ES-I3 (cell line): Measurements from ENCODE around the gene GRID1.

Experiments used
- H3K36me3 ChIP-seq: 2 replicates; pipeline ENCODE4 v1.6.1; 2013; ENCODE audit warnings: mild to moderate bottlenecking, low read length, control low read depth, moderate library complexity; ENCODE audit not compliant: insufficient read depth
- H3K4me1 ChIP-seq: 2 replicates; pipeline ENCODE4 v1.6.1; 2013; ENCODE audit warnings: mild to moderate bottlenecking, control low read depth, low read length; ENCODE audit not compliant: insufficient read depth
- H3K9ac ChIP-seq: 2 replicates; pipeline ENCODE4 v1.6.1; 2013; ENCODE audit warnings: low read depth, mild to moderate bottlenecking, low read length, moderate library complexity
- H3K9me3 ChIP-seq: 2 replicates; pipeline ENCODE4 v1.6.1; 2013; ENCODE audit warnings: mild to moderate bottlenecking, low read length, moderate library complexity; ENCODE audit not compliant: control insufficient read depth, insufficient read depth

GRID1 gene

DNA sequence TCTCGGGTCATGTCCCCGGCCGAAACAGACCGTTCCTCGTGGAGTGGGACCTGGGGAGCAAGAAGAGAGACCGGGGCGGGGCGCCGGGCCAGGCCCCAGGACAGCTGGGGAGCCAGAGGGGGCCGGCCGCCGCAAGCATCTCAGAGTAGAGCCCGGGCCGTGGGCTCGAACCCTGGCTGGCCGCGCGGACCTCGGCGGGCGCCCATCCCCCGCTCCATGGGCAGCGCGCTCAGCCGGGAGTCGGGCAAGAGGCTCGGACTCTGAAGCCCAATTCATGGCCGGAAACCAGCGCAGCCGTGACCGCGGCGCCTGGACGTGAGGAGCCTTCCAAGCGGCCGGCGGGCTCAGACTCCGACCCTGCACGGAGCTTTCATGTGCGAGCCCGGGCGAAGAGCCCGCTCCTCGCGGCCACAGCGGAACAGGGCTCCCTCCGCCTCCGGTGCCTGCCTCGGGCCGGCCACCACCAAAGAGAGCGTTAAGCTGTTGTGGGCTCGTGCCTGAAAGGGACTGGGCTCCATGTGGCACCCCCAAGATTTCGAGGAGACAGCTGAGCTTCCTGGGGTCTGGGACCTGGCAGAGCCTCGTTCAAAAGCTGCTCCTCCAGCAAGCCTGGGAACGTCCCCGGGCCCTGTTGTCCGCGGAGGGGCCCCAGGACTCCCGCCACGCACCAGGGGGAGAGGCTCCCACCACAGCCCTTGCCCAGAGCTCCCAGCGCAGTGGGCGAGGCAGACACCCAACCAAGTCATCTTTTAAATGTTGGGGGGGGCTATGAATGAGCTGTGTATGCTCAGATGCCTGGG lies 757 bp upstream of the GRID1 start:
- Histone ChIP-seq H3K36me3 (no peaks in the 10 kb centered on the region), H3K9ac (peak overlapping the region; percentile 61), H3K9me3 (no peaks in the 10 kb centered on the region), H3K4me1 (no peaks in the 10 kb centered on the region; the same call in 1 of the 2 replicates)

DNA sequence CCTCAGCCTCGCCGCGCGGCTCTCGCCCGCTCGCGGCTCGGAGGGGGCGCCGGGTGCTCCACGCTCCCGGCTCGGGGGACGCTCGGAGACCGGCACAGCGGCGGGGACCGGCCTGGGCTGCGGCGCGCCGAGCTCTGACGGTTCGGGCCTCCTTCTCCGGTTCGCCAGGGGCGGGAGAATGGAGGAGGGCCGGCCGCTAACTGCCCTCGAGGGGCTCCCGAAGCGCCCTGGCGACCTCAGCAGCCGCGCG lies 232 bp upstream of the GRID1 start:
- Histone ChIP-seq H3K36me3 (no peaks in the 10 kb centered on the region), H3K4me1 (no peaks in the 10 kb centered on the region; the same call in 1 of the 2 replicates), H3K9ac (peak overlapping the region; percentile 61), H3K9me3 (no peaks in the 10 kb centered on the region)

DNA sequence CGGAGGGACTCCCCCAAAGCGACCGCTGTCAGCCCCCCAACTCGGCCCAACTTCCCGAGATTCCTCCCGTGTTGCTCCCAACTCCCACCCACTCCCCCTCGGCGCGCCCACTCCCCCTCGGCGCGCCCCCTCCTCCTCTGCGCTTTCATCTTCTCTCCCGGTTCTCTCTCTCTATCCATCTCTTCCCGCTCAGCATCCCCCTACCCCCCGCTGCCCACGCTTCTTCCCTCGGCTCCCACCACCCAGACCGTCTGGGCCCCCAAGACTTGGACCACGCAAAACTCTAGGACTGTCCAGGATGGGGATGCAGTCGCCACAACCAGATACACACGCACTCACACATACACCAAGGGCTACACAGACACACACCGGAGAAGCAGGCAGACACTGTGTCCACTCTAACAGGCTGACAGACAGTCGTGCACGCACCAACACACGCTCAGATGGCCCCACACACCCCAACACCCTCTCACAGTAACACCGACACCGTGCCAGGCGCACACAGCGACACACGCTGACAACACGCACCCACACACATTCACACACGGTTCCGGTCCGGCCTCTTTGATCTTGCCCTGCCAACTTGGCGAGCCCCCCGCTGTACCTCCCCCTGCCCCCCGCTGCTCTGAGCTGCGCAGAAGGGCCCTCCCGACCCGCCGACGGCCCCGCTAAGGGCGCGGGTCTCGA lies 1.1 kb downstream of the GRID1 start:
- Histone ChIP-seq H3K9me3 (no peaks in the 10 kb centered on the region), H3K36me3 (no peaks in the 10 kb centered on the region), H3K4me1 (no peaks in the 10 kb centered on the region; the same call in 1 of the 2 replicates), H3K9ac (peak overlapping the region; percentile 46; the same call in 1 of the 2 replicates)

DNA sequence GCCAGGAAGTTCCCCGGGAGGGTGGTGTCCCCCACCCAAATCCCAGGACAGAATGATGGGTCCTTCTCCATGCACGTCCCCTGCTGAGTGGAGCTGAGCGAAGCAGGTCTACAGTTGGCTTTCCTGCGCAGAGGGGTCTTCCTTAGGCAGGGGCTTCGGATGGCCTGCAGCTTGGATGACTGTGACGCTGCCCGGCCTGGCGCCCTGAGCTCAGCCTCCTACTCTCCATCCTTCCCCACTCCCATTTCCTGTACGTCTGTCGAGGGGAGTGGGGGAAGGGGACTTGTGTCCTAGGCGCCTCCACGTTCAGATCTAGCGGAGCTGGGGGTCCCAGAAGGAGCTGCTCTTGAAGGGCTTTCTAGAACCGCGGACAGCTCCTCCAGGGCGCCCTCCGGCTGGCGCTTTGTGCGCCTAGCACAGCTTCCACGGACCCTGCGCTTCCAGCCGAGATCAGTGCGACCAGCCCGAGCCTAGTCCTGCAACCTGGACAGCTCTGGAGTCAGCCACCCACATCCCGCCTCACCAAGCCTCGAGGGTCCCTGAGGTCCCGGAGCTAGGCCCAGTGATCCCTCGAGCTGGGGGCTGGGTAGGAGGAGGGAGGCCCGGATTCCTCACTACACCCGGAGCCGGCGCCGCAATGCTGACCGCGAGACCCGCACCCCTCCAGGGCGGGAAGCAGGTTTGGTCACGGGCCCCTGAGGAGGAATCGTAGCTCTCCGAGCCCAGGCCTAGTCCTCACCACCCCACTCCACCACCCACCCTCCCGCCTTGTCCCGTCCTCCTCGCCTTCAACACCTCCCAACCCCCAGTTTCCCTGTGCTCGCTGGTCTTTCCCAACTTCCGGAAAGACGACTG lies 1.9 kb downstream of the GRID1 start:
- Histone ChIP-seq H3K9me3 (no peaks in the 10 kb centered on the region), H3K9ac (peak overlapping the region; percentile 46; the same call in 1 of the 2 replicates), H3K4me1 (no peaks in the 10 kb centered on the region; the same call in 1 of the 2 replicates), H3K36me3 (no peaks in the 10 kb centered on the region)

DNA sequence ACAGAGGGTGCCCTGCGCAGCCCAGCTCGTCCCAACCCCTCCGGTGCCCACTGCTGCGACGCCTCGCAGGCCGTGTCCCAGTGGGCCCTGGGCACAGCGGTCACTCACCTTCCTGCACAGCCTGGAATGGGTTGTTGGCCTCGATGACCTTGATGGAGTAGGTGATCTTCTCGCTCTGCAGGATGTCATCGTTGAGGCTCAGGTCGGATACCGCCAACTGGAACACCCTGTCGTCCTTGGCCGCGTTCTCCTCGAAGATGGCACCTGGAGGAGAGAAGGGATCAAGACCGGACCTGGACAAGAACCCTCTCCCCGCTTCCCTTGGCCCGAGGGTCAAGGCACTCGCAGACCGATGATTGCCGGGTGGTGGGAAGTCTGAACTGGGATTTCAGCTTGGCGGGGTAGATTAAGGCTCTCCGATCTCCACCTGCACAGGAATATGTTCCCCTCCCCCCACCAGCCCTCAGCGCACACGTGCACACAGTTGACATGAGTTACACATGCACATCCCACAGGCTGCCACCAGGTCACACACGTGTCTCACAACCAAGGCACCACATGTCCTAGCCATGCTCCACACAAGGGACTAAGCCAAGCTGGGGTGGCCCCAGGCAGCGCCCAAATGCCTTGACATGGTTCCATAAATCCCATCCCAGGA lies 2.6 kb downstream of the GRID1 start:
- H3K36me3 ChIP-seq: no peaks in the 10 kb centered on the region
- peak overlapping the region; percentile 32; the same call in 1 of the 2 replicates for H3K9ac ChIP-seq
- H3K9me3 ChIP-seq: no peaks in the 10 kb centered on the region
- no peaks in the 10 kb centered on the region; the same call in 1 of the 2 replicates for H3K4me1 ChIP-seq

DNA sequence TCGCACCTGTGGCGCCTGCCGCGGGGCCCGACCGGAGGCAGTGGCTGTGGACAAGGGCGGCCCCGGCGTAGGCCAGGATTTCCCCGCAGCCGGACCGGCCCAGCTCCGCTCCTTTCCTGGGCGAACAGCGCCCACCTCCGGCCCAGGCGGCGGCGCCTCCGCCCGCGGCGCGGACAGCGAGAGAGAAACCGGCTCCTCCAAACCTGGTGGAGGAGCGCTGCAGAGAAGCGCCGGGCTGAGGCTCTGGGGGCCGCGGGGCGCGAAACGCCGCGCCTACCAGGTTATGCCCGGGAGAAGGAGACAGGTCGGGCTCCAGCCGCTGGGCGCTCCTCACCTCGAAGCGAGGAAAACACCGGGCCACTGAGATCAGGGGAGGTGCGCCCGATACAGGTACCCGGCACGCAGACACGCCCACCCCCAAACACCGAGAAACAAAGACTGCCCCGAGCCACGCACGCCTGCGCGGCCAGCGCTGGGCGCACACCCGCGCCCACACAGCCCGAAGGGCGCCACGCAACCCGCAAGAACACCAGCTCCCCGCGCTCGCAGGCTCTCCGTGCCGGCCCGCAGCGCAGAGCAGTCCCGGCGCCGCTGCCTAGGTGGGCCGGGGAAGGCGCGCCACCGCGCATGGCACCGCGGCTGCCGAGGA lies 3.3 kb downstream of the GRID1 start:
- Histone ChIP-seq H3K4me1 (no peaks in the 10 kb centered on the region; the same call in 1 of the 2 replicates), H3K9me3 (no peaks in the 10 kb centered on the region), H3K9ac (peak overlapping the region; percentile 32; the same call in 1 of the 2 replicates), H3K36me3 (no peaks in the 10 kb centered on the region)

DNA sequence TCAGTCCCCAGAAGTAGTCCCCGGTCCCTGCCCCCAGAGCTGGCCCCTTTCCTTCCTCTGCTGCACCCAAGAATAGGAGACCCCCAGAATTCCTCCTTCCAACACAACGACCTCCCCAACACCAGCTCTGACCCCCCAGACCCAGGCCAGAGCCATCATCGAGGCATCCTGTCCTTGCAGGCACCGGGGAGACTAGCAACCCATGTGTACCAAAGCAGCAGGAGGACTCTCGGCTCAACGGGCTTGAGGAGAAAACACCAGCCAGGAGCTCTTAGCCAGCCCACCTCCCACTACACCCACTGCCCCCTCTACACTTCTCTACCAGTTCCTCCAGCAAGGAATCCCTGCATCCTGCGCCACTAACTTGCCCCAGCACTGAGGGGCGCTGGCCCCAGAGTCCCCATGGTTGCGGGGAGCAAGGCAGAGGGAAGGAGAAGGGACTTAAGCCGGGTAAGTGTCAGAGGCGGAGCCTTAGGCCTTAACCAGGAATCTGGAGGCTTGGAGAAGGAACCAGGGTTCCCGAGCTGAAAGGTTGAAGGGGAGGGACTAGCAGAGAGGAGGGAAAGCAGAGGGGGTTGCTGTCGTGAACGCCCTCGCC lies 3.9 kb downstream of the GRID1 start:
- Histone ChIP-seq H3K4me1 (no peaks in the 10 kb centered on the region; the same call in 1 of the 2 replicates), H3K9ac (peak overlapping the region; percentile 32; the same call in 1 of the 2 replicates), H3K9me3 (no peaks in the 10 kb centered on the region), H3K36me3 (no peaks in the 10 kb centered on the region)

DNA sequence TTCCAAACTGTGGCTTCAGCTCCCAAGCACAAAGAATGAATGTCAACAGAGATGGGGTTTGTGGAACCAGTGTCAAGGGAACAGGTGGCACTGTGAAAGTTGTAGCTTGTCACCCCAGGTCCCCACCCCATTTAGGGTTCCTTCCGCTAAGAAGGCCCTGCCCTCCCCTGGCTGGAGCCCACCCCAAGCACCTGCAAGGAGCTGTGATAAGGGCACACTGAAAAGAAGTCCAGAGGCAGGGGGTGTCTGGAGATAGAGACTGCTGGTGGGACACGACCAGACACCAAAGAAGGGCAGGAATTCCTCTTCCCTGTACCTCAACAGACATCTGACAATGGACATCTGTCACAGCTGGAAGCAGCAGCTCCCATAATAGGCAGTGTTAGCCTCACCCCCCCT lies 4.5 kb downstream of the GRID1 start:
- H3K9ac ChIP-seq: no peak overlapping the region
- no peaks in the 10 kb centered on the region for H3K9me3 ChIP-seq
- H3K4me1 ChIP-seq: no peaks in the 10 kb centered on the region; the same call in 1 of the 2 replicates
- H3K36me3 ChIP-seq: no peaks in the 10 kb centered on the region

DNA sequence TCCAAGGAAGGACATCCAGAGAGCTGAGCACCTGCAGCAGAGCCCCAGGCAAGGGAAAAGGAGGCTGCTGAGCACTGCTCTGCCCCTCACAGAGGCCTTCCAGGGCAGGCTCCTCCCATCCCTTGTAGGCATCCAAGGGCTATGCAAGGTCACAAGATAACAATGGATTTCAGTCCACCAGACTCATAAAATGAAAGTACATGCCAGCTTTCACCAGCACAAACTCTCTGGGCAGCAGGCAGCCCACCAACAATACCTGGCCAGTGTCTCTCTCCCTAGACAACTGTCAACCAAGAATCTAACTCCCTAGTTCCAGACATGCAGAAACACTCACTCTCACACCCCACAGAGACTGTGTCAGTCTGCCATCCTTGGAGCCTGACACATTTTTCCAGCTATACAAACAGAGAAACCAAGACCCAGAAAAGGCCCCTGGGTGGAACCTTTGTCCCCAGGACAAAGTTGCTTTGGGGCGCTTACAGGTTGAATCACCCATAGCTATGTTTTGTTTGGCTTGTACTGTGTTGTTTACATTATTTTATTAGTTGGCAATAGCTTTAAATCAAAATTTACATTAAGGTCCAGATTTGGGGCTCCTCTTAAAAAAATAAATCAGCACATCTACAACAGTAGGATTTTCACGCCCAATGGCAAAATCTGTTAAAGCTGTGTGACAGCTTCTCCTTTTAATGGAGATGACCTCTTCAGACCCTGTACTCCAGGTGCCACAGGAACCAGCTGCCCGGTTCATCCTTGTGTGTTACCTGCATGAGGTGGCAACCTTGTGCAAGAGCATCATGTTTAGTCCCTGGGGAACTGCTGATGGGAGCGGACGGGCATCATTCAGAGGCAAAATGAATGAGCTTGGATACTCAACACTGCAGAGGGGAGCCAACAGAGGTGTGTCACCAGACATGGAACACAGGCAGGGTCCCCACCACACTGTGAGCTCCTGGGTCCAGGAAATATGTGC lies 5.2 kb downstream of the GRID1 start:
- H3K36me3 ChIP-seq: no peaks in the 10 kb centered on the region
- no peaks in the 10 kb centered on the region for H3K9me3 ChIP-seq
- H3K9ac ChIP-seq: no peak overlapping the region
- H3K4me1 ChIP-seq: no peaks in the 10 kb centered on the region; the same call in 1 of the 2 replicates

DNA sequence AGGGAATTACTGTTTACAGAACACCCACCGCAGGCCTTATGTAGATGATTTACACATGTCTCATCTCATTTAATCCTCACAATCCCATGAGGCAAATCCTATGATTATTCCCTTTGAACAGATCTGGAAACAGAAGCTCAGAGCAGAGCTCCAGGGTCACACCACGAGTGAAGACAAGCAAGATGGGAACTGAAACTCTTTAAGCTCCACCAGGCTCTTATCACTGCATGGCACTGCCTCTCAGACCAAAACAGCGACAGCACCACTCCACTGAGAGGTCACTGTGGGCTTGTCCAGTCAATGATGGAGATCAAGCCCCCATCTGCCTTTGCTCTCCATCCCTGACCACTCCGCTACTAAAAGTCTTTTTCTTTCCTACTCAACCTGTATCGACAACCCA lies 5.9 kb downstream of the GRID1 start:
- Histone ChIP-seq H3K9me3 (no peaks in the 10 kb centered on the region), H3K9ac (no peak overlapping the region), H3K4me1 (no peaks in the 10 kb centered on the region; the same call in 1 of the 2 replicates), H3K36me3 (no peaks in the 10 kb centered on the region)

DNA sequence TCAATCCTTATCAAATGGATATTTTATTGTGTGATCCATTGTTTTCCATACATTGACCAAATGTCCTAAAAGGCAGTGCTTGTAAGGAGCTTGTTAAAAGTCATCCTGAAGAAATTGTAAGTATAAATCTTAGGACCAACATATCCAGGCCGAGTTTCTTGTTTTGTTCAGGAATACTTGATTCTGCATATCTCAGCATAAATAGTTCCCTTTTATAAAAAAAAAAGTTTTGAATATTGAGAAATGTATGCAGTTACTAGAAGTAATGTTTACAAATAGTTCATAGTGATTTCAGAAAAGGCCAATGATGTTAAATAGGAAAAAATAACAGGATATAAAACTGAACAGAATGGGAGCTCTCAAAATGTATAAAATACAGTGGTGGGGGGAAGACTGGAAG lies 6.6 kb downstream of the GRID1 start:
- Histone ChIP-seq H3K9ac (no peak overlapping the region), H3K36me3 (no peaks in the 10 kb centered on the region), H3K9me3 (no peaks in the 10 kb centered on the region), H3K4me1 (no peaks in the 10 kb centered on the region)

DNA sequence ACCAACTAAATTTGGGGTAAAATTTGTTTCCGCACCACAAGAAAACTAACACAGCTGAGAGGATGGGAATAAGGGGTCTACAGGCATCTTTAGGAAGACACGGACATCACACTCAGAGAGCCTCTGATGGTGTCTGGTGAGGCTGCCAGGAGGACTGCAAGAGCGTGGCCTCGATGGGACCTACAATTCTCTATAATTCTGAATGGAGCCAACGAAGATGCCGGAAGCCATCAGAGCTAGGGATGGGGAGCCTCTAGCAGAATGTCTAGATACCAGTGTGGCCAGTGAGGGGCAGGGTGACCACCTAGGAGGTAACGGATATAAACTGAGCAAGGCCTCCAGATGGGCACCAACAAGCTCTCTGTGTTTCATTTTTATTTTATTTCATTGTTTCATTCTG lies 7.5 kb downstream of the GRID1 start:
- Histone ChIP-seq H3K36me3 (no peaks in the 10 kb centered on the region), H3K4me1 (no peaks in the 10 kb centered on the region), H3K9me3 (no peaks in the 10 kb centered on the region), H3K9ac (no peak overlapping the region)
